ENCODE data around the gene SMPD3. TPM values are rescaled to one million over a fixed set of nuclear protein-coding genes. Genes with fewer than 3 reads are reported as not detected.

SMPD3 gene
- total and polyA plus RNA-seq, 2 experiments from 2014 or later, result 0.57 to 0.83 TPM

DNA sequence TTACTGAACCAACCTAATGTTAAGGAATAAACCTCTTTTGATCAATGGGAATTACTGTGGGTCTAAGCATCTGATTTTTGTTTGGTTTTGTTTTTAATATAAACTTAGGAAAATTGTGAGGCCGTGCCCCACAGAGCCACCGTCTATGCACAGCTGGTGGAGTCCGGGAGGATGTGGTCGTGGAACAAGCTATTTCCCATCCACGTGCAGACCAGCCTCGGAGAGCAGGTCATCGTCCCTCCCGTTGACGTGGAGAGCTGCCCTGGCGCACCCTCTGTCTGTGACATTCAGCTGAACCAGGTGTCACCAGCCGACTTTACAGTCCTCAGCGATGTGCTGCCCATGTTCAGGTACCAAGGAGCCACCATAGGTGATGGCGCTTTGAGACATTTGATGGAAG, 109.1 kb downstream of the SMPD3 start:
- H3K9me2 ChIP-seq (ENCODE audit: insufficient read depth), result no peaks in the 10 kb centered on the region

More for the DNA sequence above, 109.1 kb downstream of the SMPD3 start:
- Mint-ChIP-seq H3K4me1 (no peaks in the 10 kb centered on the region), H3K4me3 (no peak overlapping the region), H3K9me3 (no peaks in the 10 kb centered on the region), H3K36me3 (ENCODE audit: low read depth) (peaks cover 59% of the 10 kb centered on the region), H3K27ac (no peak overlapping the region), H3K27me3 (ENCODE audit: insufficient read depth, low read depth, poor library complexity) (no peaks in the 10 kb centered on the region)
- H3K4me1 ChIP-seq (ENCODE audit: insufficient read depth), result no peaks in the 10 kb centered on the region; the same call in 1 of the 2 replicates
- DNase-seq (ENCODE audit: low spot score), result no peak
- H3K27me3 ChIP-seq (ENCODE audit: insufficient read depth), result no peaks in the 10 kb centered on the region
- no peak for ATAC-seq
- H3F3A ChIP-seq (replicated peaks; ENCODE audit: low read depth), result peaks cover 6% of the 10 kb centered on the region; the same call in 1 of the 2 replicates
- peaks cover 18% of the 10 kb centered on the region for H3K36me3 ChIP-seq (ENCODE audit: insufficient read depth)
- H3K79me2 ChIP-seq (replicated peaks; ENCODE audit: insufficient read depth), result no peaks in the 10 kb centered on the region
- H2AFZ ChIP-seq, result no peak overlapping the region
- TF ChIP-seq, protein P1, sequence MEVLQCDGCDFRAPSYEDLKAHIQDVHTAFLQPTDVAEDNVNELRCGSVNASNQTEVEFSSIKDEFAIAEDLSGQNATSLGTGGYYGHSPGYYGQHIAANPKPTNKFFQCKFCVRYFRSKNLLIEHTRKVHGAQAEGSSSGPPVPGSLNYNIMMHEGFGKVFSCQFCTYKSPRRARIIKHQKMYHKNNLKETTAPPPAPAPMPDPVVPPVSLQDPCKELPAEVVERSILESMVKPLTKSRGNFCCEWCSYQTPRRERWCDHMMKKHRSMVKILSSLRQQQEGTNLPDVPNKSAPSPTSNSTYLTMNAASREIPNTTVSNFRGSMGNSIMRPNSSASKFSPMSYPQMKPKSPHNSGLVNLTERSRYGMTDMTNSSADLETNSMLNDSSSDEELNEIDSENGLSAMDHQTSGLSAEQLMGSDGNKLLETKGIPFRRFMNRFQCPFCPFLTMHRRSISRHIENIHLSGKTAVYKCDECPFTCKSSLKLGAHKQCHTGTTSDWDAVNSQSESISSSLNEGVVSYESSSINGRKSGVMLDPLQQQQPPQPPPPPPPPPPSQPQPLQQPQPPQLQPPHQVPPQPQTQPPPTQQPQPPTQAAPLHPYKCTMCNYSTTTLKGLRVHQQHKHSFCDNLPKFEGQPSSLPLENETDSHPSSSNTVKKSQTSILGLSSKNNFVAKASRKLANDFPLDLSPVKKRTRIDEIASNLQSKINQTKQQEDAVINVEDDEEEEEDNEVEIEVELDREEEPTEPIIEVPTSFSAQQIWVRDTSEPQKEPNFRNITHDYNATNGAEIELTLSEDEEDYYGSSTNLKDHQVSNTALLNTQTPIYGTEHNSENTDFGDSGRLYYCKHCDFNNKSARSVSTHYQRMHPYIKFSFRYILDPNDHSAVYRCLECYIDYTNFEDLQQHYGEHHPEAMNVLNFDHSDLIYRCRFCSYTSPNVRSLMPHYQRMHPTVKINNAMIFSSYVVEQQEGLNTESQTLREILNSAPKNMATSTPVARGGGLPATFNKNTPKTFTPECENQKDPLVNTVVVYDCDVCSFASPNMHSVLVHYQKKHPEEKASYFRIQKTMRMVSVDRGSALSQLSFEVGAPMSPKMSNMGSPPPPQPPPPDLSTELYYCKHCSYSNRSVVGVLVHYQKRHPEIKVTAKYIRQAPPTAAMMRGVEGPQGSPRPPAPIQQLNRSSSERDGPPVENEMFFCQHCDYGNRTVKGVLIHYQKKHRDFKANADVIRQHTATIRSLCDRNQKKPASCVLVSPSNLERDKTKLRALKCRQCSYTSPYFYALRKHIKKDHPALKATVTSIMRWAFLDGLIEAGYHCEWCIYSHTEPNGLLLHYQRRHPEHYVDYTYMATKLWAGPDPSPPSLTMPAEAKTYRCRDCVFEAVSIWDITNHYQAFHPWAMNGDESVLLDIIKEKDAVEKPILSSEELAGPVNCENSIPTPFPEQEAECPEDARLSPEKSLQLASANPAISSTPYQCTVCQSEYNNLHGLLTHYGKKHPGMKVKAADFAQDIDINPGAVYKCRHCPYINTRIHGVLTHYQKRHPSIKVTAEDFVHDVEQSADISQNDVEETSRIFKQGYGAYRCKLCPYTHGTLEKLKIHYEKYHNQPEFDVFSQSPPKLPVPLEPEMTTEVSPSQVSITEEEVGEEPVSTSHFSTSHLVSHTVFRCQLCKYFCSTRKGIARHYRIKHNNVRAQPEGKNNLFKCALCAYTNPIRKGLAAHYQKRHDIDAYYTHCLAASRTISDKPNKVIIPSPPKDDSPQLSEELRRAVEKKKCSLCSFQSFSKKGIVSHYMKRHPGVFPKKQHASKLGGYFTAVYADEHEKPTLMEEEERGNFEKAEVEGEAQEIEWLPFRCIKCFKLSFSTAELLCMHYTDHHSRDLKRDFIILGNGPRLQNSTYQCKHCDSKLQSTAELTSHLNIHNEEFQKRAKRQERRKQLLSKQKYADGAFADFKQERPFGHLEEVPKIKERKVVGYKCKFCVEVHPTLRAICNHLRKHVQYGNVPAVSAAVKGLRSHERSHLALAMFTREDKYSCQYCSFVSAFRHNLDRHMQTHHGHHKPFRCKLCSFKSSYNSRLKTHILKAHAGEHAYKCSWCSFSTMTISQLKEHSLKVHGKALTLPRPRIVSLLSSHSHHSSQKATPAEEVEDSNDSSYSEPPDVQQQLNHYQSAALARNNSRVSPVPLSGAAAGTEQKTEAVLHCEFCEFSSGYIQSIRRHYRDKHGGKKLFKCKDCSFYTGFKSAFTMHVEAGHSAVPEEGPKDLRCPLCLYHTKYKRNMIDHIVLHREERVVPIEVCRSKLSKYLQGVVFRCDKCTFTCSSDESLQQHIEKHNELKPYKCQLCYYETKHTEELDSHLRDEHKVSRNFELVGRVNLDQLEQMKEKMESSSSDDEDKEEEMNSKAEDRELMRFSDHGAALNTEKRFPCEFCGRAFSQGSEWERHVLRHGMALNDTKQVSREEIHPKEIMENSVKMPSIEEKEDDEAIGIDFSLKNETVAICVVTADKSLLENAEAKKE (CRISPR knock-in tag; IDR thresholded peaks at IDR 0.05), result no peak
- TF ChIP-seq ZNF331 (CRISPR knock-in tag; IDR thresholded peaks at IDR 0.05; ENCODE audit: low read depth) (no peak), EZH2 (IDR thresholded peaks at IDR 0.05; ENCODE audit: low read depth, unreplicated experiment) (no peak), EZH2phosphoT487 (IDR thresholded peaks at IDR 0.05; ENCODE audit: unreplicated experiment) (no peak)
- H3K27ac ChIP-seq (ENCODE audit: low read depth), result no peak overlapping the region
- no peak overlapping the region for H3K4me3 ChIP-seq
- no peak overlapping the region for H3K4me2 ChIP-seq
- H4K20me1 ChIP-seq (replicated peaks; ENCODE audit: insufficient read depth), result no peaks in the 10 kb centered on the region; the same call in 1 of the 2 replicates
